K562 (cell line): ENCODE measurements around the gene RNU6-9. TPM values are rescaled to one million over a fixed set of nuclear protein-coding genes. Genes with fewer than 3 reads are reported as not detected.
A peak's percentile ranks its signal among the peaks of the same experiment; 100 is the strongest.

Experiments
- ATAC-seq: fragments of 200-7000 bp; cut with Tn5 transposase; 3 replicates; pipeline ENCODE4 v1.9.1; 2020; ENCODE audit warnings: moderate library complexity
- BruUV-seq: library from RNA; stranded (reverse); fragments of 400-500 nt; replicated peaks from 2 replicates; lab custom pipeline; 2021; lab: Mats Ljungman, UMichigan
- CTCF ChIA-PET: fragments of 300-600 bp; formaldehyde crosslinking; extraction: SDS; loops from one replicate; lab custom pipeline; 2021; ENCODE audit warnings: low intra/inter-chr PET ratio; lab: Yijun Ruan, JAX
- POLR2A ChIA-PET: fragments of 300-600, 350-650 bp; sonication (Branson Sonifier 250); formaldehyde crosslinking; extraction: SDS; loops from one replicate; lab custom pipeline; 2021; ENCODE audit warnings: antibody characterized with exemption, inconsistent platforms; lab: Yijun Ruan, JAX
- DNase-seq, 4 experiments: peaks; one replicate each; pipeline versions ENCODE4 v3.0.0 to v3.0.0-alpha.2; 2011 to 2018; ENCODE audit warnings: low spot score in 3 of 4, mixed read lengths in 3 of 4; ENCODE audit errors: extremely low read depth in 1 of 4
- FAIRE-seq: peaks from 2 replicates; lab custom pipeline; 2011; peaks lifted over from hg19 to GRCh38; lab: Jason Lieb, UNC
- H2AFZ ChIP-seq: 2 replicates; pipeline ENCODE4 v1.6.0; 2011; ENCODE audit warnings: low read depth, low read length, control low read depth, inconsistent platforms
- H3K27ac ChIP-seq: fragments of 200-600 bp; 3 replicates; pipeline ENCODE4 v1.8.0; 2011; ENCODE audit warnings: low read depth, mild to moderate bottlenecking, control low read depth, inconsistent platforms, low read length, moderate library complexity, mixed read lengths; ENCODE audit errors: extremely low read depth
- H3K27me3 ChIP-seq, 2 experiments: fragments of 300-600 bp in 1 of 2; 2 replicates in 1 of 2; 3 replicates in 1 of 2; pipeline versions ENCODE4 v1.6.0 to v1.8.0; 2011; ENCODE audit warnings: inconsistent platforms in 2 of 2, low read length in 2 of 2, mild to moderate bottlenecking in 1 of 2, mixed read lengths in 1 of 2, moderate library complexity in 1 of 2; ENCODE audit not compliant: control insufficient read depth in 2 of 2, insufficient read depth in 2 of 2
- H3K36me3 ChIP-seq: fragments of 300-600 bp; 3 replicates; pipeline ENCODE4 v1.8.0; 2011; ENCODE audit warnings: mild to moderate bottlenecking, low read length, inconsistent platforms; ENCODE audit not compliant: control insufficient read depth, insufficient read depth
- H3K4me1 ChIP-seq, 2 experiments: fragments of 200-600 bp in 1 of 2; replicated peaks in 1 of 2; 2 replicates in 1 of 2; 3 replicates in 1 of 2; pipeline versions ENCODE4 v1.5.1 to v1.8.0; 2011; ENCODE audit warnings: inconsistent platforms in 2 of 2, low read length in 2 of 2, mild to moderate bottlenecking in 1 of 2, mixed read lengths in 1 of 2, moderate library complexity in 1 of 2; ENCODE audit not compliant: control insufficient read depth in 2 of 2, insufficient read depth in 2 of 2
- H3K4me2 ChIP-seq: 2 replicates; pipeline ENCODE4 v1.6.1; 2011; ENCODE audit warnings: low read length, control low read depth, inconsistent platforms, mixed read lengths; ENCODE audit not compliant: insufficient read depth
- H3K4me3 ChIP-seq: fragments of 200-600 bp; sonication (generic), shearing (Covaris generic); 2 replicates; pipeline ENCODE4 v1.5.1; 2016; ENCODE audit warnings: control low read depth, inconsistent platforms
- H3K79me2 ChIP-seq: fragments of 200-600 bp; 3 replicates; pipeline ENCODE4 v1.8.0; 2011; ENCODE audit warnings: low read length, inconsistent platforms; ENCODE audit not compliant: control insufficient read depth, insufficient read depth
- H3K9ac ChIP-seq, 2 experiments: 2 replicates each; pipeline versions ENCODE4 v1.6.0 to v1.6.1; 2011; ENCODE audit warnings: low read depth in 2 of 2, low read length in 2 of 2, control low read depth in 1 of 2, inconsistent platforms in 1 of 2, mild to moderate bottlenecking in 1 of 2, mixed read lengths in 1 of 2; ENCODE audit not compliant: insufficient read depth in 1 of 2
- H3K9me1 ChIP-seq: one replicate; pipeline ENCODE4 v1.6.0; 2011; ENCODE audit warnings: inconsistent platforms, mild to moderate bottlenecking, low read length, moderate library complexity; ENCODE audit not compliant: control insufficient read depth, insufficient read depth
- H3K9me3 ChIP-seq: replicated peaks from 2 replicates; pipeline ENCODE4 v1.5.1; 2011; ENCODE audit warnings: low read depth, low read length, inconsistent platforms; ENCODE audit not compliant: control insufficient read depth, insufficient read depth
- H4K20me1 ChIP-seq: replicated peaks from 2 replicates; pipeline ENCODE4 v1.6.1; 2011; ENCODE audit warnings: low read length, inconsistent platforms, mixed read lengths; ENCODE audit not compliant: control insufficient read depth, insufficient read depth
- POLR2G ChIP-seq: fragments of 200-400 bp; formaldehyde crosslinking; IDR thresholded peaks from 2 replicates; pipeline ENCODE4 v1.6.1; 2017; ENCODE audit warnings: low read depth, mild to moderate bottlenecking, antibody characterized with exemption, low read length, moderate library complexity
- RBFOX2 ChIP-seq: fragments of 200-400 bp; formaldehyde crosslinking; IDR thresholded peaks from 2 replicates; pipeline ENCODE4 v1.6.1; 2017; ENCODE audit warnings: low read depth, mild to moderate bottlenecking, low read length, moderate library complexity
- RFX7 ChIP-seq: fragments of 250-450 bp; sonication (Bioruptor Pico); IDR thresholded peaks from 2 replicates; pipeline ENCODE4 v1.5.1; 2021; ENCODE audit warnings: mild to moderate bottlenecking
- WGBS: fragments of 100-300 bp; shearing (Covaris generic); methylation state at CpG from one replicate; pipeline ENCODE4 v1.1.6; 2016; ENCODE audit warnings: low coverage, mixed read lengths; ENCODE audit not compliant: insufficient coverage; ENCODE audit errors: missing lambda C conversion rate; 5-methylcytosine and 5-hydroxymethylcytosine counted together
- in situ Hi-C: fragments of 300-500 bp; cut with MboI; formaldehyde crosslinking; loops from 4 replicates; pipeline ENCODE4 v1.15.0; 2018; ENCODE audit warnings: inconsistent platforms, mixed read lengths
- intact Hi-C: fragments of 100-400 bp; cut with micrococcal nuclease; formaldehyde crosslinking; loops from 2 replicates; pipeline ENCODE4 v1.14.2; 2022
- polyA plus RNA-seq, 8 experiments: library from polyadenylated mRNA; depleted of rRNA in 4 of 8; stranded (reverse) in 5 of 8; unstranded in 3 of 8; fragments of >200 nt; fragmentation: Nextera tagmentation in 2 of 8; fragmentation: Illumina TruSeq in 1 of 8; extraction: Ambion mirVana in 2 of 8; extraction: Trizol in 1 of 8; gene quantifications; 2 replicates each; pipeline versions ENCODE4 v1.2.1 to v1.2.3, GENCODE V29; 2011 to 2014; ENCODE audit warnings: inconsistent platforms in 1 of 8, missing spikeins in 1 of 8
- total RNA-seq, 7 experiments: library from RNA; depleted of rRNA in 6 of 7; stranded (reverse); fragments of >200 nt in 6 of 7; fragmentation: Illumina TruSeq in 2 of 7; extraction: Trizol in 2 of 7; gene quantifications; 2 replicates each; pipeline versions ENCODE4 v1.2.1 to v1.2.3, GENCODE V29; 2011 to 2021; ENCODE audit warnings: low replicate concordance in 1 of 7

Gene RNU6-9
- total and polyA plus RNA-seq, 9 of the 15 experiments (the other 6 are each of a cell fraction or from before 2014, with no cell fraction given): not detected

GRCh38 chr19:884420-885211 is 8.7 kb upstream of the RNU6-9 start:
- no peak for ATAC-seq
- Histone ChIP-seq H3K79me2 (peaks cover 15% of the 10 kb centered on the region), H3K9me3 (no peaks in the 10 kb centered on the region), H3K4me1 (peaks cover 5 to 67% of the 10 kb centered on the region in 2 experiments; a peak in 4 of 5 replicates), H4K20me1 (no peaks in the 10 kb centered on the region; the same call in none of the 2 replicates), H3K36me3 (peaks cover 81% of the 10 kb centered on the region), H3K4me2 (no peak overlapping the region), H3K27ac (no peak overlapping the region), H3K4me3 (no peak overlapping the region), H3K9me1 (no peaks in the 10 kb centered on the region), H3K9ac (no peak overlapping the region; a peak in 1 of 4 replicates), H2AFZ (no peak overlapping the region), H3K27me3 (no peaks in the 10 kb centered on the region)
- no TSS peak for BruUV-seq
- in situ Hi-C loops (no loop called here), intact Hi-C loops (no loop called here)
- no peak for FAIRE-seq
- DNase-seq: no peak
- CTCF ChIA-PET: no interaction called here
- TF ChIP-seq RFX7 (CRISPR knock-in tag): no peak
- TF ChIP-seq RBFOX2: peak; percentile 47; the same call in 1 of the 2 replicates
- peak; percentile 67 for TF ChIP-seq POLR2G
- whole genome bisulfite sequencing: 96% methylated on average over 34 of the region's 51 CpGs
- POLR2A ChIA-PET: no interaction called here
